Measurements from ENCODE around the gene GREB1L.

The GREB1L gene

DNA sequence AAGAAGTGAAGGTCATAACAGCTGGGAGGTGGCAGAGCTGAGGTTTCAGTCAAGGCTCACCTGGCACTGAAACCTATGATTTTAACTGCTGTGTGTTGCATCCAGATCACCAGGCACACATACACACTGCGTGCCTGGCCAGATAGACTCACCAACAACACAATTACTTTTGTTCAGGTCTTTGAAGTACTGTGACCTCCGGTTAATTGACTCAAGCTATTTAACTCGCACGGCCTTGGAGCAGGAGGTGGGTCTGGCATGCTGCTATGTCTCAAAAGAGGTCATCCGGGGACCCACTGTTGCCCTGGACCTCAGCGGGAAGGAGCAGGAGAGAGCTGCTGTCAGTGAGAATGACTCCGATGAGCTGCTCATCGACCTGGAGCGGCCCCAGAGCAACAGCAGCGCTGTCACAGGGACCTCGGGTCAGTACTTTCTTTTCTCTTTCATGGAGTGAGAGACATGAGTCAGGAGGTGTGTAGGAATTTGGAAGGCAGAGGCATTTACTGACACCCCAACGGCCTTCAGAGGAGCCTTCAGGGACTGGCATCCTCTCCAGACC, 254.3 kb downstream of the GREB1L start:
- DNase-seq = no peak

DNA sequence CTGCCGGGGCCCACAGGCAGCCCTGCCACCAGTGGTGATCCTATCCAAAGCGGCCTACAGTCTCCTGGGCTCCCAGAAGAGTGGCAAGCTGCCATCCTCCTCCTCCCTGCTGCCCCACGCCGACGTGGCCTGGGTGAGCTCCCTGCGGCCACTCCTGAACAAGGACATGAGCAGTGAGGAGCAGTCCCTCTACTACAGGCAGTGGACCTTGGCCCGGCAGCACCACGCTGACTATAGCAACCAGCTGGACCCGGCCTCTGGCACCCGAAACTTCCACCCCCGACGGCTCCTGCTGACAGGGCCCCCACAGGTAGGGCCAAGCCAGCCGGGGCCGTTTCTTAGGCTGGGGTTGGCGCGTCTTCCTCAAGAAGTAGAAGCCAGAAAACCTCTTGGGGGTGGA, 258.0 kb downstream of the GREB1L start:
- no peak for DNase-seq

DNA sequence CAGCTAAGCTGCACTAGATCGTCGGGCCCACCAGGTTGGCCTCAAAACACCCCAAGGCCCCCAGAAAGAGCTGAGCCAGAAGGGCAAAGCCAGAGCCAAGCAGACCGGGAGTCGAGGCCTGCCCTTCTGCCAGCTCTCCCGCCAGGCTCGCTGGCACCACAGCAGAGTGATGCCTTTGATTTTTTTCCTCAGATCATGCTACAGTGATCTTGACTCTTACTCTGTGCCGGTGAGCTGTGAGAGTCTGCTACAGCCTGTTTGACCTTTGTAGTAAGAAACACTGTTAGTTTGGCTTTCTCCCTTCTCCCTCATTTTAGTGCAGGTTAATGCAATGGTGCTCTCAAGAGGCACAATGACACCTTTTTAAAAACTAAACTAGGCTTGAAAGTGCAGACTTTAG, 260.6 kb downstream of the GREB1L start:
- DNase-seq = no peak

DNA sequence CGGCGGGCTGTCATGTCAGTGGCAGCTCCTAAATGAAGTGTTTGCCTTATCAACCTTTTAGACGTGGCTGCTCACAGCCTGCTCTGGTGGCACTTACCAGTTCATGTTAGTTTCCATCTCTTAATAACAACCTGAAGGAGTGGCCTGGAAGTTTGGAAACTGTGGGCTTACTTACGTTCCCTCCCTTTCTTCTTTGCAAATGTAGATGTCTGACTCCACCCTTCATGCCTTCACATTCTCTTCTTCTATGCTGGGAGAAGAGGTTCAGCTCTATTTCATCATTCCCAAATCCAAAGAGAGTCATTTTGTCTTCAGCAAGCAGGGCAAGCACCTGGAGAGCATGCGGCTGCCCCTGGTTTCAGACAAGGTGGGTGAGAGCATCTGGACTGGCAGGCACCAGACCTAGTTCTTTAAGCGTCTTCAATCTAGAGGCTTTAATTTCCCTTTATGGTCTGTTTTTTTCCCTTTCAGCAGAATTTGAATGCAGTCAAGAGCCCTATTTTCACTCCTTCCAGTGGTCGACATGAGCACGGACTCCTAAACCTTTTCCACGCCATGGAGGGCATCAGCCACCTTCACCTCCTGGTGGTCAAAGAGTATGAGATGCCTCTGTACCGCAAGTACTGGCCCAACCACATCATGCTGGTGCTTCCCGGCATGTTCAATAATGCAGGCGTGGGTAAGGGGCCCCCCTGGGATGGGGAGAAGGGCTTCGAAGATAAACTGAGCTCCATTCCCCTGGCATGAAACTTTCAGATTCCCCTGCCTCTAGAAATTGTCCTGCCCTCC, 266.1 kb downstream of the GREB1L start:
- no peak for DNase-seq

DNA sequence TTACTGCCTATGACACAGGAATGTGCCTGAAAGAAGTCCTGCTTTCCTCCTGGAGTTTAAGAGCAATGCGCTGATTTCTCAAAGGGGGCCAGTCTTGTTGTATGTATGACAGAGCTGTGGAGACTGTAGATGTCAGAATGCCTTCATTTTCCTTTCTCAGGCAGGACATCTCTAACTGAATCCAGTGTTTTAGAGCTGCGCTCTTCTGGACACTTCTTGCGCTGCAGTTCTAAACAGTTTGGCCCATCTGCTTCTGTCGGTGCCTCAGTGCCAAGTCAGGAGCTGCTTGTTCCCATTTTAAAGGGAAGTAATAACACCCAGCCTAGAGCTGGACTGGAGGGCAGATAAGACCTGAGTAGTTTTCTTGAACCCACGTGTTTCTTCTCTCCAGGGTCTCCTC, 267.0 kb downstream of the GREB1L start:
- no peak for DNase-seq

DNA sequence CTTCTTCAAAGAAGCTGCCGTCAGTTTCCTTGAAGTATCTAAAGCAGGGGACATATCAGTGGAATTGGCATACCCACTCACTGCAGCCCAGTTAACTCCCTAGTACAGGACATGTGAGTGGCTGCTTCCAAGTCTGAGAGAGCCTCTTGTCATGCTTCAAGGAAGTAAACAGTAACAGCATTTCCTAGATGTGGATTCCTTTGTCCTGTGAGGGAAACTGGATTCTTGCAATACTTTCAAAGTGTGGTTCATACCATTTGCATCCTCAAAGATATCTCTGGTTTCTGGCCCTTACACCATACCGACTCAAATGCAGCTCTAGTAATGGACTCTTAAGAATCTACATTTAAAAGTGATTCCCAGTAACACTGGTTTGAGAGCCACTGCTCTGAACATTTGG, 271.3 kb downstream of the GREB1L start:
- no peak for DNase-seq

DNA sequence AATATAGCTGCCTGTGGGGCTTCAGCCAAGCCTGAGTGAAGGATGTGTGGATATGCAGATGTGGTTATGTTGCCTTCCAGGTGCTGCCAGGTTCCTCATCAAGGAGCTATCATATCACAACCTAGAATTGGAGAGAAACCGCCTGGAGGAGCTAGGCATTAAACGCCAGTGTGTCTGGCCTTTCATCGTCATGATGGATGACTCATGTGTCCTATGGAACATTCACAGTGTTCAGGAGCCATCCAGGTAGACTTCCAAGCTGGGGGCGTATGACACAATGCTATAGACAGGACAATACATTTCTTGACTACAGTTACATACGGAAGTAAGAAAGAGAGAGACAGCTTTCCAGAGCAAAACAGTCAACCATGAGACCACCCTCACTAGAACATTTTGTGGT, 271.7 kb downstream of the GREB1L start:
- no peak for DNase-seq

DNA sequence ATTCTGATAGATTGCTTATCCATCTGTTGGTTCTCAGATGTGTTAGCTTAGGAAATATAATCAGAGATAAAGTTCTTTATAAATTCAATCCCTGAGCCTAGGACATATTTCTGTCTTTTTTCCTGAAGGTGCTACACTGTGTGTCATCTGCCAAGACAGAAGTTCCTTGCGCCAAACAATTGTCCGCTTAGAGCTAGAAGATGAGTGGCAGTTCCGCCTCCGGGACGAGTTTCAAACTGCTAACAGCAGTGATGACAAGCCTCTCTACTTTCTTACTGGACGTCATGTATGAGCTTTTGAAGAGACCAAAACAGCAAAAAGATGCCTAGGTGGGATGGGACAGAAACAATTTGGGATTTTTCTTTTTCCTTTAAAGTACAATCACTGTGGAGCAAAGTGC, 280.5 kb downstream of the GREB1L start:
- DNase-seq = no peak

DNA sequence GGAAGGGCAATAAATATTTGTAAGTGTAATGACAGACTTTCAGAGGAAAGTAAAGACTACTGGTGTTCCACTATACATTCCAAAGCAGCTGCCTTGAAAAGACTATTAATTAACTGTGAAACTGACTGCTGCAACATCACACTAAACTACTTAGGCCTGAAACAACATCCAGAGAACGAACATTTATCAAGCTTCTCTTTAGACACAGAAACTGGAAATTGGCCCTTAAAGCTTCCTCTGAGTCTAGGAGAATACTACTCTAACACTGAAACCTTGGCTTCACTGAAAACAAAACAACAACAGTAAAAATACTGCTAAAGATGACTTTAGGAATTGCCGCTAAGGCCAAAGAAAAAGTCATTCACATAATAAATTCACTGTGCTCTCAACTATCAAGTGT, 283.9 kb downstream of the GREB1L start:
- DNase-seq = no peak

DNA sequence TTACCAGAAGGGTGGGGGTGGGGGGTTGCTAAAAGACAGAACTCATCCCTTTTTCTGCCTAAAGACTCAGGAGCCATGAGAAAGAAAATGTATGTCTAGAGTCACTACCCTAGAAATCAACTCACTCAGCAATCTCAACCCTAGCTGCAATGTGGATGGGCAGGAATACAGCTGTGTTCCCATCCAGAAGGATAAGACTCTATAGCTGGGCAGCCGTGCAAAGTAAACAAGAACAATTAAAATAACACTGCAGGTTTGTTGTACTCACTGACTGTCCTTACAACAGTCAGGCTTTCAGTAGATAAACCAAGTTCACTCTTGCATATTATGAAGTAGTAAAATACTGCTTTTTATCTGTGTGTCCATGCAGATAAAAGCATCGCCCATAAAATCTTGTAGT, 284.4 kb downstream of the GREB1L start:
- no peak for DNase-seq

DNA sequence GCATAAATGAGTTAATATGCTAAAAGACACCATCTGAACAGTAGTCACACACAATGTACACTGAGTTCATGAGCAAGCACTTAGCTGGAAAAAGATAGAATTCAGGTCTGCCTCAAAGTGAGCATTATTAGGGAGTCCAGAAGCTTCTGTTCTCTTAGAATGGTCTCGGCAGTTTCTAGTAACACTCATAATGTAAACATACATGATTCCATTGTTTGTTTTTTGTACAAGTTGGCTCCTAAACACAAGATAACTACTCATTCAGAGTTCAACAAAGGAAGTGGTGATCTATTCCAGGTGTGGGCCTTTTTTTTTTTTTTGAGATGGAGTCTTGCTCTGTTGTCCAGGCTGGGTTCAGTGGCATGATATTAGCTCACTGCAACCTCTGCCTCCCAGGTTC, 292.3 kb downstream of the GREB1L start:
- DNase-seq = no peak

DNA sequence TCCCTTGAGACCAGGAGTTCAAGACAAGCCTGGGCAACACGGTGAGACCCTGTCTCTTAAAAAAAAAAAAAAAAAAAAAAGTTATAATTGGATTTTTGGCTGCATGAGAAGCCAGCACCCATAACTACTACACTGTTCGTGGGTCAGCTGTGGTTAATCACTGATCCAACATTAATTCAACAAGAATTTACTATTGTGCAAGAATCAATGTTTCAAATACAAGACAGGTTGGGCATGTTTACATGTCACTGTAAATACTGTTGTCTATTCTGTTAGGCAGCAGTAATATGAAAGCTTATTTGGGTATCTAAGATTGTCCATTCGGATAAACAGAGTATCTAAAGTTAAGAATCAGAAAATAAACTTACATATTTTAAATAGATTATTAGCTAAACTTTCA, 296.2 kb downstream of the GREB1L start:
- DNase-seq = no peak

DNA sequence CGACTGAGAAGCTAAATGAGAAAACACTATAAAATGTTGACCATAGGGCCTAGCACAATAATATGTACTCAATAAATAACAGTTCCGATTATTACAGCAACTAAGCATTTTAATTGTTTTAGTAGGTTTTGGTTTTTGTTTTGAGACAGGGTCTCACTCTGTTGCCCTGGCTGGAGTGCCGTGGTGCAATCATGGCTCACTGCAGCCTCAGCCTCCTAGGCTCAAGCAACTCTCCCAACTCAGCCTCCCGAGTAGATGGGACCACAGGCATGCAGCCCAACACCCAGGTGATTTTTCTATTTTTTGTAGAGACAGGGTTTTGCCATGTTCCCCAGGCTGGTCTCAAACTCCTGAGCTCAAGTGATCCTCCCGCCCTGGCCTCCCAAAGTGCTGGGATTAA, 304.4 kb downstream of the GREB1L start:
- no peak for DNase-seq

DNA sequence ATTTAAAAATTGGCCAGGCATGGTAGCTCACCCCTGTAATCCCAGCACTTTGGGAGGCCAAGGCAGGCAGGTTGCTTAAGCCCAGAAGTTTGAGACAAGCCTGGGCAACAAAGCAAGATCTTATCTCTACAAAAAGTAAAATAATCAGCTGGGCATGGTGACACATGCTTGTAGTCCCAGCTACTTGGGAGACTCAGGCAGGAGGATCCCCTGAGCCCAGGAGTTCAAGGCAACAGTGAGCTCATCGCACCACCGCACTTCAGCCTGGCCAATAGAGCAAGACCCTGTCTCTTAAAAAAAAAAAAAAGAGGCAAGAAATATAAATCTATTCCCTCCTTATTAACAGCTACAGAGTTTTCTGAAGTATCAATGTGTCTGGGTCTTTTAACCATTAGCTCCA, 306.6 kb downstream of the GREB1L start:
- no peak for DNase-seq

DNA sequence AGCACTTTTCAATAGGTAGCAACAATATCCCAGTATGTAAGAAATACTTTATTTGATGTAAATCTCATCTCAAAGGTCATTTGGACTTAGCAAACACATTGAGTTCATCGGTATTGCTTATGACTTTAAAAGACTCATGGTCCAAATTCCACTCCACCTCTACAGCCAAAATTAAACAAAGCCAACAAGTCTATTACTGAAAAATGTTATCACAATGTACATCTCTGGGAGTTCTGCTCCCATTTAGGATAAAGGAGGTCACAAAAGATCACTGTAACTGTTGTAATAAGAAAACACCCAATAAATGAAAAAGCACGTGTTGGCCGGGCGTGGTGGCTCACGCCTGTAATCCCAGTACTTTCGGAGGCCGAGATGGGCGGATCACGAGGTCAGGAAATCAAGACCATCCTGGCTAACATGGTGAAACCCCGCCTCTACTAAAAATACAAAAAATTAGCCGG, 308.5 kb downstream of the GREB1L start:
- no peak for DNase-seq

DNA sequence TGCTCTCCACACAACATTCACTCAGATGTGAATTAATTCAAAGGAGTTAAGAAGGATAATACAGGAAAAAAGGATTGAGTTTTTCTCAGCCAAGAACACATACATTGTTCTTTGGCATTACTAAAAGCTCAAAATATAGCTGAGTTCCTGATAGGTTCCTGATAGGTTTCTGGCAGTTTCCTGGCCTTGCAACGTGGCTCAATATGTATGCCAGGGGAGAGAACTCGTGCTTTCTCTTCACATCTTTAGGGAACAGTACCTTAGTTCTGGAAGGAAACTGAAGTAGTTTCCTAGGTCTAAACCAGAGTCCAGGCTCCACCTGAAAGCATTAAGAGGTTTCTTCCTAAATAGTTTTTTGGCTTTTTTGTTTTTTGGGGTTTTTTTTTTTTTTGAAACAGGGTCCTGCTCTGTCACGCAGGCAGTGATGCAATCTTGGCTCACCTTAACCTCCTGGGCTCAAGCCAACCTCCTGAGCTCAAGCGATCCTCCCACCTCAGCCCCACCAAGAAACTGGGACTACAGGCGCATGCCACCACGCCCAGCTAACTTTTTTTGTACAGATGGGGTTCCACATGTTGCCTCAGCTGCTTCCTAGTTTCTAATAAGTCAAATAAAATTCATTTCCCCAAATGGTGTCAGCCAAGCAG, 315.7 kb downstream of the GREB1L start:
- no peak for DNase-seq

DNA sequence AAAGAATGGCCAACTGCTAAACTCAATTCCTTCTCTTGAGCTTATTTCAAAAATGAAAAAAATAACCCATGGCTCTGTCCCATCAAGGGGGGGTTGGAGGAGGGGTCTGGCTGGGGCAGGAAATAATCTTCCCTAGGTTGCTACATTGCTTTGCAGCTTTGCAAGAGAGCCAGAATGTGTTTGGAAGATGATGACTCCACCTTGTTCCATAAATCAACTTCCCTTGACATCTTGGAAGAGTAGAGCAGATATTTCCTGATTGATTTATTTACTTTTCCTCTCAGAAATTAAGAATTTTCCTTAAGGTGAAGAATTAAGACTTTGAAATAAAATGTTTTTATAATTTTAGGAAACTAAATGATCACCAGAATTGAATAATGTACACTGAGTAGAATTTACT, 317.2 kb downstream of the GREB1L start:
- DNase-seq = no peak

DNA sequence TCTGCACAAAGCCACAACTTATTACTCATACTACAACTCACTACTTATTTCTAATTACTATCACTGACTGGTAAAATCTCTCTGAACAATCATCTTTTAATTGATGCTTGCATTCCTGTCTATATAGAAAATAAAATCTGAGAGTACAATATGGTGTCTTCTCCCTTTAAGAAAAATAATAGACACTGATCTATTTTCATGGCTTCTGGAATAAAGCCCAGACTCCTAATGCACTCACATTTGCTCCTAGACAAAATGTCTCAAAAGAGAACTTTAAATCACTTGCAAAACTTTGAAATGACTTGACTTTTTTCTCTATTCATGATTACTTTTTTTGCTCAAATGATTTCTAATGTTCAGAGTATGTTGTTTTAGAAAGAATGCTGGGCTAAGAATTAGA, 329.7 kb downstream of the GREB1L start:
- DNase-seq = no peak
